Calu3 (cell line): Measurements from ENCODE around the gene ATP11A. TPM values are rescaled to one million over a fixed set of nuclear protein-coding genes. Genes with fewer than 3 reads are reported as not detected.

Experiments used
- BruUV-seq: library from RNA; stranded (reverse); fragments of 400-500 nt; replicated peaks from 2 replicates; lab custom pipeline; 2021; lab: Mats Ljungman, UMichigan
- CTCF ChIA-PET: fragments of 300-600 bp; sonication (Branson Sonifier 250); formaldehyde crosslinking; loops from one replicate; lab custom pipeline; 2022; ENCODE audit warnings: antibody characterized with exemption; lab: Charles Lee
- DNase-seq: peaks from one replicate; pipeline ENCODE4 v3.0.0; 2022
- H3K27ac Mint-ChIP-seq: one replicate; pipeline ENCODE4 v1.8.0; 2022; ENCODE audit warnings: mixed read lengths; ENCODE audit not compliant: unreplicated experiment
- H3K27me3 Mint-ChIP-seq: one replicate; pipeline ENCODE4 v1.8.0; 2022; ENCODE audit warnings: mixed read lengths; ENCODE audit not compliant: unreplicated experiment
- H3K36me3 Mint-ChIP-seq: one replicate; pipeline ENCODE4 v1.8.0; 2022; ENCODE audit warnings: mild to moderate bottlenecking, moderate library complexity, mixed read lengths; ENCODE audit not compliant: insufficient read depth, unreplicated experiment
- H3K4me1 Mint-ChIP-seq: one replicate; pipeline ENCODE4 v1.8.0; 2022; ENCODE audit warnings: mild to moderate bottlenecking, low read depth, mixed read lengths; ENCODE audit not compliant: unreplicated experiment
- H3K4me3 Mint-ChIP-seq: one replicate; pipeline ENCODE4 v1.8.0; 2022; ENCODE audit warnings: mild to moderate bottlenecking, low read depth, moderate library complexity, mixed read lengths; ENCODE audit not compliant: unreplicated experiment
- H3K9me3 Mint-ChIP-seq: one replicate; pipeline ENCODE4 v1.8.0; 2022; ENCODE audit warnings: low read depth, mixed read lengths; ENCODE audit not compliant: unreplicated experiment
- CTCF ChIP-seq: fragments of 200-600 bp; IDR thresholded peaks from one replicate; pipeline ENCODE4 v1.8.0; 2022; ENCODE audit warnings: antibody characterized with exemption; ENCODE audit not compliant: unreplicated experiment
- intact Hi-C: fragments of 100-400 bp; cut with micrococcal nuclease; formaldehyde crosslinking; loops from one replicate; pipeline ENCODE4 v1.10.0; 2022; ENCODE audit not compliant: unreplicated experiment
- total RNA-seq: library from RNA; stranded (reverse); gene quantifications from 2 replicates; pipeline ENCODE4 v1.2.3, GENCODE V29; 2022

The ATP11A gene
- total RNA-seq, 1 experiment from 2014 or later = 115 TPM

- no peaks in the 10 kb centered on the region for H3K36me3 Mint-ChIP-seq
- no peak for DNase-seq
- H3K27me3 Mint-ChIP-seq = no peaks in the 10 kb centered on the region
- no peak for TF ChIP-seq CTCF
- BruUV-seq = no TSS peak
- H3K9me3 Mint-ChIP-seq = no peaks in the 10 kb centered on the region
- no peak overlapping the region for H3K4me3 Mint-ChIP-seq
- CTCF ChIA-PET = no interaction called here
- peaks cover 5% of the 10 kb centered on the region for H3K4me1 Mint-ChIP-seq
- intact Hi-C loops = no loop called here
- H3K27ac Mint-ChIP-seq = no peak overlapping the region
Measured at GRCh38 chr13:112934078-112934477, 244.2 kb downstream of the ATP11A start.

Other genes with a start within 250 kb of the ATP11A start
- 13.7 and 16.1 TPM in 2 replicates for gene TUBGCP3, start 101.9 kb upstream of the ATP11A start, total RNA-seq